ENCODE results near the gene TMEM266. TPM values are rescaled to one million over a fixed set of nuclear protein-coding genes. Genes with fewer than 3 reads are reported as not detected.
A peak's percentile ranks its signal among the peaks of the same experiment; 100 is the strongest.

Gene TMEM266
- total RNA-seq, 1 experiment from 2014 or later: not detected

DNA sequence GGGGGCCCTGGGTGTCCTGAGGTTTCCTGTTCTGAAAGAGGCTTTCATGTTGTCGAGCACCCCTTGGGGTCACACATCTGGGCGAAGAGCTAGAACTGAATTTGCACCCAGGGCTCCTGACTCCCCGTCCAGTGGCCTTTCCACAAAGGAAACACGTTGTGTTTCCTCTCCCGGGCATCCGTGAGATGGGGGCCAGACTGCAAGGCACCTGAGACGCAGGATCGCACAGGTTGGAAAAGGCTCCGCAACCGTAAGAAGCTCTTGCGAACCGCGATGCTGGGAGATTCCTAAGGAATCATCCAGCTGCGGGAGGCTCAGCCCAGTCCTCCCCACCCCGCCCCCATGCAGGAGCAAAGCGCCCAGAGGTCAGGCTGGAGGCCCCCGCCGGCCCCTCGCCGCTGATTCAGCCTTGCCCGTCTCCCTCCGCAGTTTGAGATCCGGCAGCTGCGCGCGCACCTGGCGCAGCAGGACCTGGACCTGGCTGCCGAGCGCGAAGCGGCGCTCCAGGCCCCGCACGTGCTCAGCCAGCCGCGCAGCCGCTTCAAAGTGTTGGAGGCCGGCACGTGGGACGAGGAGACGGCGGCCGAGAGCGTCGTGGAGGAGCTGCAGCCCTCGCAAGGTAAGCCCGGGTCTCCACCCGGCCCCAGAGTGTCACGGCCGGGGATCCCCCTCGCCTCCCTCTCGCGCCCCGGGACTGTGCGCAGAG lies 131.9 kb downstream of the TMEM266 start:
- H3K27ac ChIP-seq (ENCODE audit: low read length): no peak overlapping the region
- H3K9me2 ChIP-seq (replicated peaks; ENCODE audit: low read length): no peaks in the 10 kb centered on the region
- H3K9ac ChIP-seq (ENCODE audit: low read length): no peak overlapping the region
- H3K4me1 ChIP-seq (ENCODE audit: insufficient read depth, low read length): peaks cover 15% of the 10 kb centered on the region
- ATAC-seq (no peak), DNase-seq (no peak)
- no peaks in the 10 kb centered on the region for H3K9me3 ChIP-seq (ENCODE audit: low read length)
- TF ChIP-seq EZH2phosphoT487 (IDR thresholded peaks at IDR 0.05; ENCODE audit: borderline replicate concordance, low read length): no peak
- TF ChIP-seq, protein P1, sequence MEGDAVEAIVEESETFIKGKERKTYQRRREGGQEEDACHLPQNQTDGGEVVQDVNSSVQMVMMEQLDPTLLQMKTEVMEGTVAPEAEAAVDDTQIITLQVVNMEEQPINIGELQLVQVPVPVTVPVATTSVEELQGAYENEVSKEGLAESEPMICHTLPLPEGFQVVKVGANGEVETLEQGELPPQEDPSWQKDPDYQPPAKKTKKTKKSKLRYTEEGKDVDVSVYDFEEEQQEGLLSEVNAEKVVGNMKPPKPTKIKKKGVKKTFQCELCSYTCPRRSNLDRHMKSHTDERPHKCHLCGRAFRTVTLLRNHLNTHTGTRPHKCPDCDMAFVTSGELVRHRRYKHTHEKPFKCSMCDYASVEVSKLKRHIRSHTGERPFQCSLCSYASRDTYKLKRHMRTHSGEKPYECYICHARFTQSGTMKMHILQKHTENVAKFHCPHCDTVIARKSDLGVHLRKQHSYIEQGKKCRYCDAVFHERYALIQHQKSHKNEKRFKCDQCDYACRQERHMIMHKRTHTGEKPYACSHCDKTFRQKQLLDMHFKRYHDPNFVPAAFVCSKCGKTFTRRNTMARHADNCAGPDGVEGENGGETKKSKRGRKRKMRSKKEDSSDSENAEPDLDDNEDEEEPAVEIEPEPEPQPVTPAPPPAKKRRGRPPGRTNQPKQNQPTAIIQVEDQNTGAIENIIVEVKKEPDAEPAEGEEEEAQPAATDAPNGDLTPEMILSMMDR (conservative IDR thresholded peaks at IDR 0.05; ENCODE audit: low read depth, low read length): no peak
- TF ChIP-seq EZH2 (IDR thresholded peaks at IDR 0.05; ENCODE audit: low read length, unreplicated experiment): no peak
- H3K36me3 ChIP-seq (ENCODE audit: low read depth, low read length): no peaks in the 10 kb centered on the region
- H4K20me1 ChIP-seq (ENCODE audit: low read length): no peaks in the 10 kb centered on the region
- H2AFZ ChIP-seq (ENCODE audit: low read length): peak overlapping the region; percentile 79; the same call in 1 of the 2 replicates
- intact Hi-C loops (cut with micrococcal nuclease): loop anchor here (2.0 to 10.0 kb wide), 3 partner anchors 25 to 675 kb away; no protein-coding TSS in a partner anchor
- no peaks in the 10 kb centered on the region for H3F3A ChIP-seq (ENCODE audit: low read length, unreplicated experiment)
- no peaks in the 10 kb centered on the region for H3K27me3 ChIP-seq (ENCODE audit: low read length)
- H3K79me2 ChIP-seq (ENCODE audit: low read length): no peaks in the 10 kb centered on the region
- no TSS peak for BruUV-seq (replicated peaks)
- ChIA-PET CTCF (interaction anchor here (1.0 kb wide), 1 partner anchor 44 kb away, joined by 3 read pairs; no protein-coding TSS in a partner anchor), POLR2A (ENCODE audit: unreplicated experiment) (no interaction called here)
- no peak overlapping the region for H3K4me2 ChIP-seq (ENCODE audit: low read length)
- H3K4me3 ChIP-seq (ENCODE audit: low read length): no peak overlapping the region

DNA sequence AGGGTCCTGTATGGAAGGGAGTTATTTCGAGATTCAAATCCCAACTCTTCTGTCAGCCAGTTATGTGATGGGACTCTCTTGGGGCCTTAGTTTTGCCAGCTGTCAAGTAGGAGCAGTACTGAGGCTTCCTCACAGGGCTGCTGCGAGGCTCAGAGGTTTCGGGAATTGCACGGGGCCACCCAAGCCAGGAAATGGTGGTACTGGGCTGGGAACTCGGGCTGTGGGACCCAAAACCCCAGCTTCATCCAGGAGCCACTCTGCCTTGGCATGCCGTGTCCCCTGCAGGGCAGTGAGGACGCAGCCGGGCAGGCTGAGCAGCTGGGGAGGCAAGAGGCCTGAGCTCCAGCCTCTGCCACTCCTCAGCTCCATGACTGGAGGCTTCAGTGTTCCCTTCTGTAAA lies 132.9 kb downstream of the TMEM266 start:
- no peaks in the 10 kb centered on the region for H3K9me3 ChIP-seq (ENCODE audit: low read length)
- TF ChIP-seq EZH2phosphoT487 (IDR thresholded peaks at IDR 0.05; ENCODE audit: borderline replicate concordance, low read length) (no peak), EZH2 (IDR thresholded peaks at IDR 0.05; ENCODE audit: low read length, unreplicated experiment) (no peak)
- TF ChIP-seq, protein P1 (conservative IDR thresholded peaks at IDR 0.05; ENCODE audit: low read depth, low read length): no peak
- H3K79me2 ChIP-seq (ENCODE audit: low read length): no peaks in the 10 kb centered on the region
- POLR2A ChIA-PET (ENCODE audit: unreplicated experiment): no interaction called here
- no peaks in the 10 kb centered on the region for H3K9me2 ChIP-seq (replicated peaks; ENCODE audit: low read length)
- no peak overlapping the region for H3K4me2 ChIP-seq (ENCODE audit: low read length)
- no peaks in the 10 kb centered on the region for H3F3A ChIP-seq (ENCODE audit: low read length, unreplicated experiment)
- BruUV-seq (replicated peaks): no TSS peak
- intact Hi-C loops (cut with micrococcal nuclease): loop anchor here (10.0 kb wide), 1 partner anchor 92 kb away; no protein-coding TSS in a partner anchor
- DNase-seq (no peak), ATAC-seq (no peak)
- peaks cover 25% of the 10 kb centered on the region for H3K4me1 ChIP-seq (ENCODE audit: insufficient read depth, low read length)
- H3K27me3 ChIP-seq (ENCODE audit: low read length): no peaks in the 10 kb centered on the region
- no peak overlapping the region for H3K27ac ChIP-seq (ENCODE audit: low read length)
- no peak overlapping the region for H3K9ac ChIP-seq (ENCODE audit: low read length)
- no peaks in the 10 kb centered on the region for H3K36me3 ChIP-seq (ENCODE audit: low read depth, low read length)
- H2AFZ ChIP-seq (ENCODE audit: low read length): no peak overlapping the region
- CTCF ChIA-PET: no interaction called here
- no peak overlapping the region for H3K4me3 ChIP-seq (ENCODE audit: low read length)
- H4K20me1 ChIP-seq (ENCODE audit: low read length): no peaks in the 10 kb centered on the region

DNA sequence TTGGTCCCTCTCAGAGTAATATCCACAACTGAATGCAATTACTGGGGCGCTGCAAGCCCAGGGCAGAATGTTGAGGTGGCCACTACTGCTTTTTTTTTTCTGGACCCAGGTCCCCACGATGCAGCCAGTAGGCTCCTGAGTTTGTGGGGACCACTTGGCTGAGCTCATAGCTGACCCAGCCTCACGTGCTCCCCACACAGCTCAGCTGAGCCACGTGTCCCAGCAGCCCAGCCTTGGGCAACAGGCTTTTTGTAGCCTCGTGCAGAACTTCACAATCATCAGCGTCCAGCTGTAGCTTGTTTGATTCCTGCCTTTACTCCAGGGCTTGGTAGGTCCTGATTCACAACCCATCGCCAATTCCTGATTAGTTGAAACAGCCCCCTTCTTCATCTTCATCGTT lies 134.1 kb downstream of the TMEM266 start:
- TF ChIP-seq EZH2phosphoT487 (IDR thresholded peaks at IDR 0.05; ENCODE audit: borderline replicate concordance, low read length) (no peak), EZH2 (IDR thresholded peaks at IDR 0.05; ENCODE audit: low read length, unreplicated experiment) (no peak)
- TF ChIP-seq, protein P1 (conservative IDR thresholded peaks at IDR 0.05; ENCODE audit: low read depth, low read length): no peak
- no peaks in the 10 kb centered on the region for H3K9me3 ChIP-seq (ENCODE audit: low read length)
- H3K27ac ChIP-seq (ENCODE audit: low read length): no peak overlapping the region
- CTCF ChIA-PET: no interaction called here
- DNase-seq: no peak
- no peak overlapping the region for H3K9ac ChIP-seq (ENCODE audit: low read length)
- no peak overlapping the region for H3K4me2 ChIP-seq (ENCODE audit: low read length)
- H3K79me2 ChIP-seq (ENCODE audit: low read length): no peaks in the 10 kb centered on the region
- H3K4me1 ChIP-seq (ENCODE audit: insufficient read depth, low read length): peaks cover 34% of the 10 kb centered on the region
- H4K20me1 ChIP-seq (ENCODE audit: low read length): no peaks in the 10 kb centered on the region
- no peaks in the 10 kb centered on the region for H3F3A ChIP-seq (ENCODE audit: low read length, unreplicated experiment)
- ATAC-seq: no peak
- H3K4me3 ChIP-seq (ENCODE audit: low read length): no peak overlapping the region
- no peak overlapping the region for H2AFZ ChIP-seq (ENCODE audit: low read length)
- intact Hi-C loops (cut with micrococcal nuclease): loop anchor here (10.0 kb wide), 1 partner anchor 91 kb away; no protein-coding TSS in a partner anchor
- H3K36me3 ChIP-seq (ENCODE audit: low read depth, low read length): no peaks in the 10 kb centered on the region
- H3K27me3 ChIP-seq (ENCODE audit: low read length): no peaks in the 10 kb centered on the region
- POLR2A ChIA-PET (ENCODE audit: unreplicated experiment): no interaction called here
- BruUV-seq (replicated peaks): no TSS peak
- H3K9me2 ChIP-seq (replicated peaks; ENCODE audit: low read length): no peaks in the 10 kb centered on the region
